ENCODE measurements around the gene CXorf51A.
"Not testable (repeated sequence)": the region's sequence is repeated elsewhere in the genome, so short reads cannot be mapped to it uniquely, and the experiment has no call there.

CXorf51A gene

DNA sequence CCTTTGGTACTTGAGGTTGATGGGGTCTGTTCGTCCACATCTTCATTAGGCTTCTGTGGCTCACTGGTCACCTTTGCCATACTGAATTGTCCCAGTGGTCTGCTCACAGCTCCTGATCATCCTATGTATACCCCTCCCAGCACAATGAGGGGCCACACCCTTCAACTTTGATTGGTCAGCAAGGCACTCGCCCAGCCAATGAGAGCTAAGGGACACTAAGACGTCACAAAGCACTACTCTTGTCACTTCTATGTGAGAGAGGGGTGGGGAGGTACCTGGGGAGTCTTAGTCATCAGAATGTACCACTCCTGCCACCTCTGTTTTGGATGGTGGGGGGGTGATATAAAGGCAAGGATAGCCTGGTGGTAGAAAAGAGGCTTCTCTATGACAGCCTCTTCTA, at the start of gene CXorf51A:
Gene CXorf51A (minus strand): TSS at position 101 of the 400 bp plus-strand sequence. CDS start 21 bp downstream, at position 80.
- not testable (repeated sequence) for ATAC-seq (ENCODE audit: low read depth); H3K36me3 Mint-ChIP-seq; DNase-seq (ENCODE audit: low spot score in 2 of 2); H3K4me1 Mint-ChIP-seq; H3K9me3 Mint-ChIP-seq; H3K27me3 Mint-ChIP-seq; H3K4me3 Mint-ChIP-seq; H3K27ac Mint-ChIP-seq

DNA sequence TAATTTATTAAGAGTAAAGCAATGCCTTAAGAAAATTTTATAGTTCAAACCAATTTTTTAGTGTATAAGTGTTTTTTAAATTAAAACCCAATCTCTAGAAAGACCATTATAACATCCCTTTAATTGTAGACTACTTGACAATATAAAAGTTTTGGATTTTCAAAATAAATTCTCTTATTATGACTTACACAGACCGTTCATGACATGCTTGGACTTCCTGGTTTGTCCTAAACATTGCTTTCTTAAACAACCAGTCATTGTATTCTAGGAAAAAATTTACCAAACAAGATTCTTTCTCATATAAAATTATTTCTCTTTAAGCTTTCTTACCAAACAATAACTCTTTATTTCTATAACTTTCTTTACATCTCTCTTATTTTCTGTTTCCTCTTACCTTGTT, 49.0 kb upstream of the CXorf51A start:
- ATAC-seq (ENCODE audit: low read depth) = no peak
- no peaks in the 10 kb centered on the region for H3K27me3 Mint-ChIP-seq
- H3K4me3 Mint-ChIP-seq = no peak overlapping the region
- no peak overlapping the region for H3K27ac Mint-ChIP-seq
- no peak for DNase-seq (ENCODE audit: low spot score in 2 of 2)
- no peaks in the 10 kb centered on the region for H3K36me3 Mint-ChIP-seq
- H3K4me1 Mint-ChIP-seq = no peaks in the 10 kb centered on the region
- H3K9me3 Mint-ChIP-seq = peaks cover 1% of the 10 kb centered on the region

DNA sequence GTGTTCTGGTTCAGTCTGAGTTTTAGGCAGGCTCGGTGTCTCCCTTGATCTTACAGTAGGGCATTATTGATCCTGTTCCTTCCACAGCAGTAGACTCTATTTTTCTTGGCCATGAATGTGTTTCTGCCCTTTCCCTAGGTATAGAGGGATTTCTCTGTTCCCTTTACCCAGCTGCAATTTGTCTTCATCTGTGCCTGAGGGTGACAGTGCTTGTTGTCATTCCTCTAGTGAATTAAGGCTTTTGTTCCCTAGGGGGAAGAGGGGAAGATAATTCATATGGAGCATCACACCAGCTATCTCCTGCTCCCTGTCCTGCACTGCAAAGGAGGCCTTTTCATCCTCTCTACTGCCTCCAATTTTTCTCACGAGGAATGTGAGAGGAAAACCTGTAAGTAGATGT, 39.7 kb upstream of the CXorf51A start:
- no peaks in the 10 kb centered on the region for H3K36me3 Mint-ChIP-seq
- no peak for DNase-seq (ENCODE audit: low spot score in 2 of 2)
- no peak for ATAC-seq (ENCODE audit: low read depth)
- H3K27me3 Mint-ChIP-seq = no peaks in the 10 kb centered on the region
- no peaks in the 10 kb centered on the region for H3K9me3 Mint-ChIP-seq
- no peak overlapping the region for H3K4me3 Mint-ChIP-seq
- H3K4me1 Mint-ChIP-seq = no peaks in the 10 kb centered on the region
- no peak overlapping the region for H3K27ac Mint-ChIP-seq

DNA sequence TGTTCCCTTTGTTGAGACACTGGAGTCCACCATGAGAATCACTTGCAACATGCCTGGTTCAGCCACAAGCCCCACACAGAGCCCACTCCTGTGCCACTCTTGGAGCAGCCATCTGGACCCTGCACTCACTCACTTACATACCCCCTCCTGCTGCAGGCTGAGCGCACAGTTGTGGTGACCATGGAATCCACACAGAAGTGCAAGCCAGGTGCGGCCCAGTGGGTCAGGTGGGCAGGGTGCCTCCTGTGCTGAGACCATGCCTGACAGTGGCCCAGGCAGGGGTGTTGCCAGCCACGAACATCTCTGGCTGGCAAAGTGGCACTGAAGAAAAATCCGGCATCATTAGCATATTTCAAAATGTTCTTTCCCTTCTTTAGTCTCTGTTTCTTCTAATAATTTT, 17.4 kb upstream of the CXorf51A start:
- Mint-ChIP-seq H3K27me3 (no peaks in the 10 kb centered on the region), H3K36me3 (no peaks in the 10 kb centered on the region)

DNA sequence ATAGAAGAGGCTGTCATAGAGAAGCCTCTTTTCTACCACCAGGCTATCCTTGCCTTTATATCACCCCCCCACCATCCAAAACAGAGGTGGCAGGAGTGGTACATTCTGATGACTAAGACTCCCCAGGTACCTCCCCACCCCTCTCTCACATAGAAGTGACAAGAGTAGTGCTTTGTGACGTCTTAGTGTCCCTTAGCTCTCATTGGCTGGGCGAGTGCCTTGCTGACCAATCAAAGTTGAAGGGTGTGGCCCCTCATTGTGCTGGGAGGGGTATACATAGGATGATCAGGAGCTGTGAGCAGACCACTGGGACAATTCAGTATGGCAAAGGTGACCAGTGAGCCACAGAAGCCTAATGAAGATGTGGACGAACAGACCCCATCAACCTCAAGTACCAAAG, 5.1 kb downstream of the CXorf51A start, which contains the start of gene CXorf51B:
Gene CXorf51B (plus strand): TSS at position 301 of the 400 bp plus-strand sequence. CDS start 21 bp downstream, at position 322.
- H3K36me3 Mint-ChIP-seq; ATAC-seq (ENCODE audit: low read depth); H3K27ac Mint-ChIP-seq; H3K4me3 Mint-ChIP-seq; DNase-seq (ENCODE audit: low spot score in 2 of 2); H3K9me3 Mint-ChIP-seq; H3K27me3 Mint-ChIP-seq; H3K4me1 Mint-ChIP-seq: not testable (repeated sequence)

More for the DNA sequence above, 17.4 kb upstream of the CXorf51A start:
- H3K9me3 Mint-ChIP-seq = peaks cover 3% of the 10 kb centered on the region
- H3K4me3 Mint-ChIP-seq = no peak overlapping the region
- no peak for DNase-seq (ENCODE audit: low spot score in 2 of 2)
- ATAC-seq (ENCODE audit: low read depth) = no peak
- no peaks in the 10 kb centered on the region for H3K4me1 Mint-ChIP-seq
- no peak overlapping the region for H3K27ac Mint-ChIP-seq

Data from memory B cell (primary cell).